Activated CD8-positive, alpha-beta T cell treated with anti-CD3 and anti-CD28 coated beads for 36 hours (primary cell): ENCODE measurements around the gene KDELR3. TPM values are rescaled to one million over a fixed set of nuclear protein-coding genes. Genes with fewer than 3 reads are reported as not detected.

Experiments
- ATAC-seq: fragments of 200-7000 bp; cut with Tn5 transposase; one replicate; pipeline ENCODE4 v1.10.0; 2021; ENCODE audit warnings: mild to moderate bottlenecking, moderate library complexity
- CTCF ChIA-PET: fragments of 350-600 bp; sonication (Branson Sonifier 250); formaldehyde crosslinking; loops from one replicate; lab custom pipeline; 2021; ENCODE audit warnings: antibody characterized with exemption; lab: Charles Lee
- POLR2A ChIA-PET: fragments of 350-600 bp; sonication (Branson Sonifier 250); formaldehyde crosslinking; loops from one replicate; lab custom pipeline; 2021; ENCODE audit warnings: antibody characterized with exemption; lab: Charles Lee
- DNase-seq: peaks from one replicate; pipeline ENCODE4 v3.0.0-alpha.2; 2020
- H3K27ac Mint-ChIP-seq: one replicate; pipeline ENCODE4 v1.8.0; 2021; ENCODE audit warnings: mild to moderate bottlenecking, mixed read lengths
- H3K27me3 Mint-ChIP-seq: one replicate; pipeline ENCODE4 v1.8.0; 2021; ENCODE audit warnings: mixed read lengths
- H3K36me3 Mint-ChIP-seq: one replicate; pipeline ENCODE4 v1.8.0; 2021; ENCODE audit warnings: low read depth, mixed read lengths
- H3K4me1 Mint-ChIP-seq: one replicate; pipeline ENCODE4 v1.8.0; 2021; ENCODE audit warnings: low read depth, mixed read lengths
- H3K4me3 Mint-ChIP-seq: one replicate; pipeline ENCODE4 v1.8.0; 2021; ENCODE audit warnings: mild to moderate bottlenecking, moderate library complexity, mixed read lengths
- H3K9me3 Mint-ChIP-seq: one replicate; pipeline ENCODE4 v1.8.0; 2021; ENCODE audit warnings: mixed read lengths
- intact Hi-C: fragments of 100-400 bp; cut with micrococcal nuclease; formaldehyde crosslinking; loops from one replicate; pipeline ENCODE4 v1.10.0; 2022
- total RNA-seq, 2 experiments: library from RNA; stranded (reverse); gene quantifications; one replicate each; pipeline ENCODE4 v1.2.3, GENCODE V29; 2021
- TF ChIP-seq, protein P1 (sequence below): fragments of 200-600 bp; IDR thresholded peaks from one replicate; pipeline ENCODE4 v1.8.0; 2022; ENCODE audit warnings: antibody characterized with exemption, mild to moderate bottlenecking

The KDELR3 gene
- total RNA-seq, 2 experiments from 2014 or later, result 1.7 to 2.1 TPM

DNA sequence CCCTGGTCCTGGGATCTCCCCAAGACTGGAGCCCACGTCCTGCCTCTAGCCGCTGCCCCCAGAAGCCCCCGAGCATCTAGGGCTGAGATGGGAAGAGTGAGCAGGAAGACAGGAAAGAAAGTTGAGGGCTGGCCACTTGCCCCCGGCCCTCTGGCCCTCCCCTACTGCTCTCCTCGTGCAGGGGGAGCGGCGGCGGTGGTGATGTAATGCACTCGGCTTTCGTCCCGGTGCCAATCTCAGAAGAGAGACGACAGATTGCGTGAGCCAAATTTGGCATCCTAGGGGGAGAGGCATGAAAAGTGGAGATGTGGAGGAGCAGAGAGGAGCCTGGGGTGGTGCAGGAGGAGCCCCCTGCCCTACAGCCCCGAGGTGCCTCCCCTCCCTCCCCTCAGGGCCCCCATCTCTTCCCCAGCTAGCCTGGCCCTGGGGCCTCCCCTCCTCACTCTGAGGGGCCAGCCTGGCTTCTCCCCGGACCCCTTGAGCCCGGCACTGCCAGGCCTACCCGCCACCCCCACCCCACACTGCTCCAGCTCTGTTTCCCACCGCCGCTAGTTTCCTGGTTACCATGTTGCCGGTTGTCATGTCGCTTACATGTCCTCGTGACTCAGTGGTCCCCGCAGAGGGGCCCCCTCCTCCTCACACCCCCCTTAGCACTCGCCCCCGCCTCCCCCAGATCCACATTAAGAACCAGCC, 15.4 kb upstream of the KDELR3 start:
- Mint-ChIP-seq H3K27me3 (peaks cover 49% of the 10 kb centered on the region), H3K4me3 (no peak overlapping the region), H3K36me3 (no peaks in the 10 kb centered on the region), H3K4me1 (peaks cover 11% of the 10 kb centered on the region), H3K27ac (no peak overlapping the region), H3K9me3 (no peaks in the 10 kb centered on the region)
- ATAC-seq, result no peak
- TF ChIP-seq, protein P1, sequence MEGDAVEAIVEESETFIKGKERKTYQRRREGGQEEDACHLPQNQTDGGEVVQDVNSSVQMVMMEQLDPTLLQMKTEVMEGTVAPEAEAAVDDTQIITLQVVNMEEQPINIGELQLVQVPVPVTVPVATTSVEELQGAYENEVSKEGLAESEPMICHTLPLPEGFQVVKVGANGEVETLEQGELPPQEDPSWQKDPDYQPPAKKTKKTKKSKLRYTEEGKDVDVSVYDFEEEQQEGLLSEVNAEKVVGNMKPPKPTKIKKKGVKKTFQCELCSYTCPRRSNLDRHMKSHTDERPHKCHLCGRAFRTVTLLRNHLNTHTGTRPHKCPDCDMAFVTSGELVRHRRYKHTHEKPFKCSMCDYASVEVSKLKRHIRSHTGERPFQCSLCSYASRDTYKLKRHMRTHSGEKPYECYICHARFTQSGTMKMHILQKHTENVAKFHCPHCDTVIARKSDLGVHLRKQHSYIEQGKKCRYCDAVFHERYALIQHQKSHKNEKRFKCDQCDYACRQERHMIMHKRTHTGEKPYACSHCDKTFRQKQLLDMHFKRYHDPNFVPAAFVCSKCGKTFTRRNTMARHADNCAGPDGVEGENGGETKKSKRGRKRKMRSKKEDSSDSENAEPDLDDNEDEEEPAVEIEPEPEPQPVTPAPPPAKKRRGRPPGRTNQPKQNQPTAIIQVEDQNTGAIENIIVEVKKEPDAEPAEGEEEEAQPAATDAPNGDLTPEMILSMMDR, result no peak
- ChIA-PET POLR2A (interaction anchor here (1.0 to 1.6 kb wide), 2 partner anchors 9 to 29 kb away, joined by 3 to 6 read pairs; no protein-coding TSS in a partner anchor), CTCF (interaction anchor here (1.0 kb wide), 1 partner anchor 10 kb away, joined by 4 read pairs; no protein-coding TSS in a partner anchor)
- no peak for DNase-seq
- intact Hi-C loops, result no loop called here

DNA sequence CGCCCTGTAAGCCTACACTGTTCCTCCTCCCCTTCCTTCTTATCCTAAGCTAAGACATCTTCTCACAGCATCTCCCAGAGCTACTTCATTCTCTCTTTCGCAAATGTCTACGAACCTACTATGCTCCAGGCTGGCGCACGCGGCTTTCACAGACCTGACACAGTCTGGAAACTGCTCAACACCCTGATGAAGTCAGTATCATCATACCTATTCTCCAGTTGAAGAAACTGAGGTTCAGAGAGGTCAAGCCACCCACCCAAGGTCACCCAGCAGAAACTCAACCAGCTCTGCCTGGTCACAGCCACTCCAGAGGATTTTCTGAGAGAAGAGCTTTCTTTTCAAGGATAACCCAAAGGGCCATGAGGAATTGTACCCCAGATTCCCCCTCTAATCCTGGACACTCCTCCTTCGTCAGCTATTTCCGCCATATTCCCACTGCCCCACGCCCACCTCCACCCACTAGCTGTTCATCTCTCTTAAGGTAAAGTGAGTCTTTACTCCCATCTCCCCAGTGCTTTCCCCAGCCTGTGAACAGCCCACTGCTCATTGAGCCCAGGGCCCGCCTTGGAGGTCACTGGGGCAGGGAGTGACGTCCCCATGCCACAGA, 14.7 kb upstream of the KDELR3 start:
- ATAC-seq, result no peak
- Mint-ChIP-seq H3K27ac (no peak overlapping the region), H3K36me3 (no peaks in the 10 kb centered on the region), H3K4me1 (peaks cover 11% of the 10 kb centered on the region), H3K4me3 (no peak overlapping the region), H3K9me3 (no peaks in the 10 kb centered on the region), H3K27me3 (peaks cover 54% of the 10 kb centered on the region)
- CTCF ChIA-PET, result interaction anchor here (1.0 kb wide), 1 partner anchor 10 kb away, joined by 4 read pairs; no protein-coding TSS in a partner anchor
- TF ChIP-seq, protein P1, result no peak
- intact Hi-C loops, result no loop called here
- DNase-seq, result no peak
- POLR2A ChIA-PET, result interaction anchor here (1.0 to 1.6 kb wide), 3 partner anchors 9 to 28 kb away, joined by 3 to 6 read pairs (median 3); no protein-coding TSS in a partner anchor

DNA sequence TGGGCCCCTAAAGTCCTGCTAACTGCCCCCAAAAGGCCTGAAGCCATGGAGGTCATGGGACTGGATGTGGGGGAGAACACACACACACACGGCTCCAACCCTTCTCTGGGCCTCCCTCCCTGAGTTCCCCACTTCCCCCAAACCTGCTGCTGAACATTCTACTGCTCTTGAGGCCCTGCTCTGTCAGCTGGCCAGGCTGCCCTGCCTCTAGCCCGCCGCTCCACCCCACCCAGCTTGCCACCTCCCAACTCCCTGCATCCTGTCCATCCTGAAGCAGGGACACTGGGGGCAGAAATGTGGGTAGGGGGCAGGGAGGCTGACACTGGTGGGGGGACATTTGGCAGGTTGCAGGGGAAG, 13.9 kb upstream of the KDELR3 start:
- no peak for ATAC-seq
- CTCF ChIA-PET, result interaction anchor here (1.0 kb wide), 1 partner anchor 118 kb away, joined by 3 read pairs; no protein-coding TSS in a partner anchor
- H3K4me3 Mint-ChIP-seq, result no peak overlapping the region

DNA sequence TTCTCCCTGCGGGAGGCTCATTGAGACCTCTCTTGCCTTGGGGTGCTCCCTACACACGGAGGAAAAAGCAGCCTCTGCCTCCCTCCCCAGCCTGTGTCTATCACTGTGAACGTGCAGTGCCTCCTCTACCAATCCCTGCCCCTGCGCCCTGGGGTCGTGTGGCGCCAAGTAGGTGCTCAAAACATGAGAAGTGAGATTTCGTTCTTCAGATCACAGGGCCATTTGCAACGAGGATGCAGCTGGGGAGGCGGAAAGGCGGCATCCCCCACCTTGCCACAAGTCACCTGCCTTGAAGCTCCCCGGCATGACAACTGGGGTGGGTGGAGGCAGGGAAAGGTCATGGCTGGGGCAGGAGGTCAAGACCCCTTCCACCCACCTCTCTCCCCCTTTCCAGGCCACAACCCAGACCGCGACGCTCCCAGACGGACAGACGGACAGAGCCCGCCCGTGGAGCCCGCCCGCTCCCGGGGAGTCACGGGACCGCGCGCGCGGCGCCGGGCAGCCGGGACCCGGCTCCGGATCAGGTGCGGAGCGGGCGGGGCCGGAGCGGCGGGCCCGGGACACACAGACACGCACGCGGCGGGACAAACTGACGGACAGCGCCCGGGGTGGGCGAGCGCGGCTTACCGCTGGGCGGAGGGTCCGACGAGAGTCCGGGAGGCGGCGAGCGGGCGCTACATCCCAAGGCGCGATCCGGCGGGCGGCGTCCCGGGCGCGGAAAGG, 13.4 kb upstream of the KDELR3 start:
- ChIA-PET POLR2A (interaction anchor here (1.0 to 1.6 kb wide), 2 partner anchors 11 to 24 kb away, joined by 3 to 6 read pairs; no protein-coding TSS in a partner anchor), CTCF (interaction anchor here (1.0 kb wide), 1 partner anchor 118 kb away, joined by 3 read pairs; no protein-coding TSS in a partner anchor)
- H3K36me3 Mint-ChIP-seq, result no peaks in the 10 kb centered on the region
- H3K9me3 Mint-ChIP-seq, result no peaks in the 10 kb centered on the region
- TF ChIP-seq, protein P1, result no peak
- H3K27ac Mint-ChIP-seq, result no peak overlapping the region
- peak overlapping the region; percentile 61 for H3K4me3 Mint-ChIP-seq
- intact Hi-C loops, result no loop called here
- peaks cover 11% of the 10 kb centered on the region for H3K4me1 Mint-ChIP-seq
- DNase-seq, result peak; percentile 49
- peak; percentile 37 for ATAC-seq
- H3K27me3 Mint-ChIP-seq, result peaks cover 67% of the 10 kb centered on the region

More for the DNA sequence above, 13.9 kb upstream of the KDELR3 start:
- peaks cover 11% of the 10 kb centered on the region for H3K4me1 Mint-ChIP-seq
- POLR2A ChIA-PET, result interaction anchor here (1.0 to 1.6 kb wide), 3 partner anchors 8 to 25 kb away, joined by 3 to 6 read pairs (median 3); no protein-coding TSS in a partner anchor
- H3K27ac Mint-ChIP-seq, result no peak overlapping the region
- DNase-seq, result no peak
- TF ChIP-seq, protein P1, result no peak
- intact Hi-C loops, result no loop called here
- H3K36me3 Mint-ChIP-seq, result no peaks in the 10 kb centered on the region
- peaks cover 62% of the 10 kb centered on the region for H3K27me3 Mint-ChIP-seq
- H3K9me3 Mint-ChIP-seq, result no peaks in the 10 kb centered on the region
